CD1c-positive myeloid dendritic cell (primary cell): ENCODE measurements around the gene GMEB2.
"Not testable (repeated sequence)": the region's sequence is repeated elsewhere in the genome, so short reads cannot be mapped to it uniquely, and the experiment has no call there.

Experiments
- DNase-seq: peaks from one replicate; pipeline ENCODE4 v3.0.0-alpha.2; 2016; ENCODE audit errors: extremely low spot score

GMEB2 gene

DNA sequence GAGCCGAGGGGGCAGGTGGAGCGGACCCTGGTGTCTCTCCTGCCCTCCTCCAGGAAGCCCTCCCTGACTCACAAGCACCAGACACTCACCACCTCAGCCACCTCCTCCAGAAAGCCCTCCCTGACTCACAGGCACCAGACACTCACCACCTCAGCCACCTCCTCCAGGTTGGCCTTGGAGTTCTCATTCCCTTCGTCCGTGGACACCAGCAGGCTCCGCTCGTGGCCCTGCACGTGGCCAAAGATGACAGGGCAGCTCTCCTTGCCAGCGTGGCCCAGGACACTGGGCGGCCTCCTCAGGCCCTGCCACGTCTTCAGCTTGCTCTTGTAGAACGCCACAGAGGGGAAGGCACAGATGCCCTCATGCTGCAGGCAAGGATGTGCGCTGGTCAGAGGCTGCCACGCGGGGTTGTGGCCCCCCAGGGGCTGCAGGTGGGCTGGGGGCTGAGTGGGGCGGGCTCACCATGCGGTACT lies 66.5 kb downstream of the GMEB2 start:
- DNase-seq, result no peak

DNA sequence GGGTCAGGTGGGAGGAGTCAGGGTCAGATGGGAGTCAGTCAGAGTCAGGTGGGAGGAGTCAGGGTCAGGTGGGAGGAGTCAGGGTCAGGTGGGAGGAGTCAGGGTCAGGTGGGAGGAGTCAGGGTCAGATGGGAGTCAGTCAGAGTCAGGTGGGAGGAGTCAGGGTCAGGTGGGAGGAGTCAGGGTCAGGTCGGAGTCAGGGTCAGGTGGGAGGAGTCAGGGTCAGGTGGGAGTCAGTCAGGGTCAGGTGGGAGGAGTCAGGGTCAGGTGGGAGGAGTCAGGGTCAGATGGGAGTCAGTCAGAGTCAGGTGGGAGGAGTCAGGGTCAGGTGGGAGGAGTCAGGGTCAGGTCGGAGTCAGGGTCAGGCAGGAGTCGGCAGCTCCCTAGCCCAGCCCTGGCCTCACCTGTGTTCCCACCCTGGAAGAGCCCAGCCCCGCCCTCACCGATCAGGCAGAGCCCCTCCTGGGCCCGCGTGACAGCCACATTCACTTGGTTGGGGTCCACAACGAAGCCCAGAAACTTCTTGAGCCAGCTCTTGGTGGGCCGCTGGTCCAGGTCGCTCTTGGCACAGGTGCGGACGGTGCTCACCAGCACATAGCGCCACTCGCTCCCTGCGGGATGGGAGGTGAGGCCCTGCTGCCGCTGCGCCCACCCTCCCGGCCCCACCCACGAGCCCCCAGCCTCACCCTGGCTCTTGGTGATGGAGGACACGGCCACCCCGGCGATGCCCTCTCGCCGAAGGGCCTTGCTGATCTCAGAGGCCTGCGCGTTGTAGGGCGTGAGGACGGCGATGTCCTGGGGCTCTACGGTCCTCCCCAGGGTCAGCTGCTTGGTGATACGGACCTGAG lies 67.2 kb downstream of the GMEB2 start:
- DNase-seq, result not testable (repeated sequence)

DNA sequence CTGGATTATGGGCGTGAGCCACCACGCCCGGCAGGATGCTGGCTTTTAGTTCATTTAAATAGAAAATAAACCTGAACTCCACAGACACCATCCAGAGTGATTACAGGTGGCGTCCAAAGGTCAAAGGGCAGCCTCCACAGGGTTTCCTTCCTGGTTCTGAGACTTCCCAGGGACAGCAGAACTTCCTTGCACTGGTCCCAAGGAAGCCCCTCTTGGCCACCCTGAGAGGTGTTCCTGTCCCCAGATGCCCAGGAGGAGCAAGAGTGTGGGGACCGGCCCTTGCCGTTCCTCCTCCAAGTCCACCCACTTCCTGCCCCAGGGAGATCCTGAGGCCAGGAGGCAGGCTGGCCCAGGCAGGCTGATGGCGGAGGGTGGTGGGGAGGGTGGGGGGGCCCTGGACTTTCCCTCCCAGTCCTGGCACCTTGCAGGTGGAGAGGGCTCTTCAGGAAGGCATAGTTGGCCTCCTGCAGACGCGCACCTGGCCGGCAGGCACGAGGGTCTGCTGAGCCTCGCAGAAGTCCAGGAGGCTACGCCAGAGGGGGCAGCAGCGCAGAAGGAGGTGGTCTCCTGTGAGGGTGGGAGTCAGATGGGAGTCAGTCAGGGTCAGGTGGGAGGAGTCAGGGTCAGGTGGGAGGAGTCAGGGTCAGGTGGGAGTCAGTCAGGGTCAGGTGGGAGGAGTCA lies 68.0 kb downstream of the GMEB2 start:
- DNase-seq, result no peak

DNA sequence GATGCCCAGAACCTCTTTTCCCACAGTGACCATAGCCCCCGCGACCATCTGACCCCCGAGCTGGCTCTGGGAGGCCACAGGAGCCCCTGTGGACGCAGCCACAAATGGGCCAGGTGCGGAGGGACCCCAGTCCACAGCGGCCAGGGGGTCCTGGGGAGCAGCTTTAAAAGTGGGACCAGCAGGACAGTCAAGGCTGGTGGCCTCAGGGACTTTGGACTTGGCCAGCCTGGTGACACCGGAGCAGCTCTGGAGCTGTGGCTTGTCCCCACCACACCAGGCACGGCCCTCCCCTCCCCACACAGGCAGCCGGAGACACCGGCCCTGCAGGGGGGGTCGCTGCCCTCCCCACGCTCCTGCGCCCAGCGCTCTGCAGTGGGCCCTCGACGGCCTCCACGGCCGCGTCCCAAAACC lies 69.4 kb downstream of the GMEB2 start:
- DNase-seq, result no peak

DNA sequence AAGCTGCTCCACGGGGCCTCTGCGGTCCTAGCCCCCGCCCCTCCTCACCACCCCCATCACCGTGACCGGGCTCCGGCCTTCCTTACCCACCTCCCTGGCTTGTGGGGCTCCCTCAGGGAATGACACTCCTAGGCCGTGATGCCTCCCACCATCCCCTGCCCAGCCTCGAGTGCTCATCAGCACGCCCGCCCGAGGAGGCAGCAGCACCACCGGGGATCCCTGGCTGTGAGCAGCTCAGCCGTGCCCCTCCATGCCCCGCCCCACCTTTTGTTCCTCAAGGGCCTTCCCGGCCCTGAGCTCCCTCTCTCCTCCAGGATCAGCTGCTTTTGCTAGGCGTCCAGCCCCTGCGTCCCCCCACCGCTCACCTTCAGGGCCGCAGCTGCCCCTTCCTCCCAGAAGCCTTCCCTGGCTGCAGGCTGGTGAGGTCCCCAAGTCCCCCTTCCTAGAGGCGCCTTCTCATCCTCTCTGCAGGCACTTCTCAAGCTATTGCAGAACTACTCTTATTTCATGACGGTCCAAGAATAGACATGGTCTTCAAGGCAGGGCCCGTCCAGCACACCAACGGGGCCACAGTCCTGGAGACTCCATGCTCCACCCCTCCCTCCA lies 69.9 kb downstream of the GMEB2 start:
- no peak for DNase-seq

DNA sequence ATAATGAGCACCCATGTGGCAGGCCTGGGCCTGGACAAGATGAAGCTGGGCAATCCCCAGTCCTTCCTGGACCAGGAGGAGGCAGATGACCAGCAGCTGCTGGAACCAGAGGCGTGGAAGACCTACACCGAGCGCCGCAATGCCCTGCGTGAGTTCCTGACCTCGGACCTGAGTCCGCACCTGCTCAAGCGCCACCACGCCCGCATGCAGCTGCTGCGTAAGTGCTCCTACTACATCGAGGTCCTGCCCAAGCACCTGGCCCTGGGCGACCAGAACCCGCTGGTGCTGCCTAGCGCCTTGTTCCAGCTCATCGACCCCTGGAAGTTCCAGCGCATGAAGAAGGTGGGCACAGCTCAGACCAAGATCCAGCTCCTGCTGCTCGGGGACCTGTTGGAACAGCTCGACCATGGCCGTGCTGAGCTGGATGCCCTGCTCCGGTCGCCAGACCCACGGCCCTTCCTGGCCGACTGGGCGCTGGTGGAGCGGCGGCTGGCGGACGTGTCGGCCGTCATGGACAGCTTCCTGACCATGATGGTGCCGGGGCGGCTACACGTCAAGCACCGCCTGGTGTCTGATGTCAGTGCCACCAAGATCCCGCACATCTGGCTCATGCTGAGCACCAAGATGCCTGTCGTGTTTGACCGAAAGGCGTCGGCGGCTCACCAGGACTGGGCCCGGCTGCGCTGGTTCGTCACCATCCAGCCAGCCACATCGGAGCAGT lies 71.1 kb downstream of the GMEB2 start:
- no peak for DNase-seq

DNA sequence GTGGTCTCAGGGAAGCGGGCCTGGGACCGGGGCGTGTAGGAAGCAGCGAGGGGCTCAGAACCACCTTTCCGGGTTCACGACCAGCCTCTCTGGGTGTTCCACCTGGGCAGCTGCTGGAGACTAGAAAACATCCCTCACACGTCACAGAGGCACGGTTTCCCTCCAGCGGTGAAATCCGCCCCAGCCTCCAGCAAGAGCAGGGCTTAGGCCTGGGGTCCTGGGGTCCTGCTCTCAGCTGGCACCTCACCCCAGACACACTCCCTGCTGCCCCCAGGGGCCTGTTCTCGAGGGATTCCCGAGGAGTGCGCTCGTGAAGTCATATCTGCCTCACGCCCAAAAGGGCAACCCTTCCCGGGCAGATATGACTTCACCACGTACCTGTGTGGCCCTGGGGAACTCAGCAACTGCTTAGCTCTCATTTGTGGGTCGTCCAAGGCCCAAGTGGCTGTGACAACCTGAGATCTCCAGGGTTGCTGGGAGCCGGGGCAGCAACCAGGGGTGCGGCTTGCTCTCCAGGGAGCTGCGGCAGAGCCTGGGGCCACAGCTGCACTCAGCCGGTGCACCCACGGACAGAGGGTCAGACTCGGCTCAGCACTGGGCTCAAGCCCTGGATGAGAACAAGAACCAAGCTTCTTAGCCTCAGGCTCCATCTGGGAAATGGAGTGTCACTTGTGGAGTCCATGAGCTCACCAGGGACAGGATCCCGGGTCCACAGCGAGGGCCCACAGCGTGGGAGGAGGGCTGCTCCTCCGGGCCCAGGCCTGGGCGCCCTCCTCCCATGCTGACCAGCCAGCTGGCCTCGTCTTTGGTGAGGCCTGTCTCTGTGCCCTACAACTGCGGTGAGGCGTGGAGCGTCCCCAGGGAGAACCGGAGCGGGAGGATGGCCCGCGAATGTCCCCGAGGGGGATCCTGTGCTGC lies 72.3 kb downstream of the GMEB2 start:
- DNase-seq, result no peak

DNA sequence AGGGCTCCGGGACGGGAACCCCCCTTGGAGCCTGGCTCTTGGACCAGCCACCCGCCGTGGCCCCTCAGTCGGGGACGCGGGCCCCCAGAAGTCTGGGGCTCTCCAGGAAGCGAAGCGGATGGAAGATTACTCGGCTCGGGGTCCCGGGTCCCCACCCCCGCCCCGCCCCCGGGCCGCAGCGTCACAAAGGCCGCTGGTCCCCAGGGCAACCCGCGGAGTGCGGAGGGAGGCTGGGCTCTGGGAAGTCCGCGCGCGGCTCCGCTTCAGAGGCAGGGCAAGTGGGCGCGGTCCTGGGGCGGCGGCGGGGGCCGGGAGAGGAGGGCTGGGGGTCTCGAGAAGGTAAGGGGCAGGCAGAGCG lies 73.0 kb downstream of the GMEB2 start, which contains the start of gene FNDC11:
TSS of gene FNDC11 (plus strand) at position 227 of the 358 bp plus-strand sequence. CDS start 1,505 bp downstream, outside the sequence.
- peak; percentile 49 for DNase-seq

DNA sequence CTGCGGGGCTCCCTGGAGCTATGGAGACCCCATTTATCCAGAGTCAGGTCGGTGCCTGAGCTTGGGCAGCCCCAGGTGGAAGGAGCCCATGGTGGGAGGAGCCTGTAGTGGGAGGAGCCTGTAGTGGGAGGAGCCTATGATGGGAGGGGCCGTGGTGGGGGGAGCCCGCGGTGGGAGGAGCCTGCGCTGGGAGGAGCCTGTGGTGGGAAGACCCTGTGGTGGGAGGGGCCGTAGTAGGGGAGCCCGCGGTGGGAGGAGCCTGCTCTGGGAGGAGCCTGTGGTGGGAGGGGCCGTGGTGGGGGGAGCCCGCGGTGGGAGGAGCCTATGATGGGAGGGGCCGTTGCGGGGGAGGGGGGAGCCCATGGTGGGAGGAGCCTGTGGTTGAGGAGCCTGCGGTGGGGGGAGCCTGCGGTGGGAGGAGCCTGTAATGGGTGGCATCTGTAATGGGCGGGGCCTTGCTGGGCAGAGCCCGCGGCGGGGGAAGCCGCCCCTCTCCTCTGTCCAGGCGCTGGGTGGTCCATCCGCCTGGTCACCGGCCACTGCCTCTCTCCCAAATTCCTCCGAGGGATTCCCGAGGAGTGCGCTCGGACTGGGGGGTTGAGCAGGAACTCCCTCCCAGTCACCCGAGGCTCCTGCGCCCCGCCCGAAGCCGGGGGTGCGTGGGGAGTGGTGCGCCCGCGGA lies 73.5 kb downstream of the GMEB2 start:
- peak; percentile 75 for DNase-seq

DNA sequence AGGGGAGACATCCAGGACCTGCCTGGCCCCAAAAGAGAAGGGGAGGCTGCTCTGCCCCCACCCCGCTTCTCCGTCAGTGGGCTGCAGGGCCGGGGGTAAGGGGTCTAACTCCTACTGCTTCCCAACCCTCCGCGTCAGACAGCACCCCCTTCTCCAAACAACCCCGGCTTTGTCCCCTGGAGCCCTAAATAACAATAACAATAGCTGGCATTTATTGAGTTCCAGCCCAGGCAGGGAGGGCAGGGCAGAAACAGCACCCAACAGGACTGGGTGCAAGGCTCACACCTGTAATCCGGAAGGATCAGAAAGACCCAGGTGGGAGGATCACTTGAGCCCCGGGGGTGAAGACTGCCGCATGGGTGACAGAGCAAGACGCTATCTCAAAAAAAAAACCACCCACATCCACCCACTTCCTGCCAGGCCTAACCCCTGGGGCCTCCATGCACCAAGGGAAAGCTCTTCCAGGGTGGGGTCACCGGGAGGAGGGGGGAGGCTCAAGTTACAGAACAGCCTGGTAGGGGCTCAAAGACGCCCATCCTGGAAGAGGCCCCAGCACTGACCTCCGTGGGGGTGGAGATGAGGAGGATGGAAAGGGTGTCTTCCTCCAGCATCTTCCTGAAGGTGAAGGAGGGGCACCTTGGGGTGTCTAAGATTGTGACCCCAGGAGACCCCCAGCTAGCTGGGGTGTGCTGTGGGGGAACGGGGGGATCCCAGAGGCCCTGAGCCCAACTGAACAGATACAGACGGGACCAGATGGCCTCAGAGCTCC lies 74.2 kb downstream of the GMEB2 start:
- peak; percentile 32 for DNase-seq

DNA sequence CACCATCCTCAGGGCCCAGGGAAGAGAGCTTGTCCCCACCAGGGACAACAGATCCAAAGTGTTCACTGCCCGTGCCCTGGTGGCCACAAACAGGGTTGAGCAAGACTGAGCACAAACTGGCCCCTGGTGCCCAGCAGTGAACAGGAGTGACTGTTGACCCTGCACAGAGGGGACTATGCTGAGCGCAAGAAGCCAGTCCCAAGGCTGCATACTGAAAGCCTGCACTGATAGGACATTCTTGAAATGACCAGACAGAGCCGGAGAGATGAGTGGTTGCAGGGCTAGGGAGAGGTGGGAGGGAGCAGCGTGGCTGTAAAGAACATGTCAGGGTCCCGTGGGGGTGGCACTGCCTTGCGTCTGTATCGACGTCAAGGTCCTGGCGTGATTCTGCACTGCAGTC lies 75.8 kb downstream of the GMEB2 start:
- DNase-seq, result no peak

DNA sequence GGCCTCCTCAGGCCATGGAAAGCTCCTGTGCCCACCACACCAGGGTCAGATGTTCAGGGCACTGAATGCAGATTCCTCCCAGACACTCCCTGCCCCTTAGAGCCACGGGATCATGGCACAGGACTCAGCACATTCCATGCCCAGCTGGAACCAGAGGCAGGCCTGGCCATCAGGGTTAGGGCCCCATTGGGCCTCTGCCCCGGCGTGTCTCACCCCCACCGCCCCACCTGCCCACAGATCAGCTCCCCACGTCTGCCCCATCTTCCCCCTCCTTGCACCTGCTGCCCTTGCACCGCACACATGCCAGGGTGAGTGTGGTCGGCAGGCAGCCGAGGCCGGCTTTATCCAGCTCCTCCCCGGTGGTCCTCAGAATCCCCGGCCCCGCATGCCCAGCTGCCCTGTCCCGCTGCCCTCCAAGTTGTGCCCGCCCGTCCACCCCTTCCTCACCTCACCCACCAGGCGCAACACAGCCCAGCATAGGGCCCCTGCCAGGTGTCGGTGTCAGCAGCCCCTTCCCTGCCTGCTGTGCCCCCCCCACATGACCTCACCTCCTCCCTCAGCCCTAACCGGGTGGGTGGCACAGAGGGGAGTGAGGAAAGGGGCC lies 77.1 kb downstream of the GMEB2 start:
- DNase-seq, result no peak

DNA sequence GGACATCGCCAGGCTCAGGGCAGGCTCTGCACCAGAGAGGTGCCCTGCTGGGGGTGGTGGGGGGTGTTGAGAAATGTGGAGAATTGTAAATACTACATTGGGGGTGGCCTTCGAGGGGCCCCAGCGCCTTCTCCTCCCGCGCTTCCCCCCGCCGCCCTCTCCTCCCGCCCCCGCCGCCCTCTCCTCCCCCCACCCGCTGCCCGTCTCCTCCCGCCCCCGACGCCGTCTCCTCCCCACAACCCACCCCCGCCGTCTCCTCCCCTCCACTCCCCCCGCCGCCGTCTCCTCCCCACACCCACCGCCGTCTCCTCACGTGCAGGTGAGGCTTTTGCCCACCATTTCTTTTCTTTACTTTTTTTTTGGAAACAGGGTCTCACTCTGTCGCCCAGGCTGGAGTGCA lies 77.9 kb downstream of the GMEB2 start:
- no peak for DNase-seq

DNA sequence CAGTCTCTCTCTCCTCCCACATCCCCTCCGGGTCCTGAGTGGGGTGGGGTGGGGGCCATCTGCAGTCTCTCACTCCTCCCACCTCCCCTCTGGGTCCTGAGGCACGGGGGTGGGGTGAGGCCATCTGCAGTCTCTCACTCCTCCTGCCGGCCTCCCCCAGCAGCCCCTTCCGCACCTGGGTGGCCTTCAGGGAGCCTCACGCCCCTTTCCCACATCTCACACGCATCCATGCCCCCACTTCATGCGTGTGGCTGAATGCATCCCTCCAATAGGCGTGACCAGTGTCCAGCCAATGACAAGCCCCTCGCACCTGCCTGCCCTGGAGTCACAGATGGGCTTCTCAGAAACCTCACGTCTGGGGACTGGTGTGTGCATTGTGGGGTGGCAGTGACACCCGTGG lies 78.4 kb downstream of the GMEB2 start:
- DNase-seq, result no peak

DNA sequence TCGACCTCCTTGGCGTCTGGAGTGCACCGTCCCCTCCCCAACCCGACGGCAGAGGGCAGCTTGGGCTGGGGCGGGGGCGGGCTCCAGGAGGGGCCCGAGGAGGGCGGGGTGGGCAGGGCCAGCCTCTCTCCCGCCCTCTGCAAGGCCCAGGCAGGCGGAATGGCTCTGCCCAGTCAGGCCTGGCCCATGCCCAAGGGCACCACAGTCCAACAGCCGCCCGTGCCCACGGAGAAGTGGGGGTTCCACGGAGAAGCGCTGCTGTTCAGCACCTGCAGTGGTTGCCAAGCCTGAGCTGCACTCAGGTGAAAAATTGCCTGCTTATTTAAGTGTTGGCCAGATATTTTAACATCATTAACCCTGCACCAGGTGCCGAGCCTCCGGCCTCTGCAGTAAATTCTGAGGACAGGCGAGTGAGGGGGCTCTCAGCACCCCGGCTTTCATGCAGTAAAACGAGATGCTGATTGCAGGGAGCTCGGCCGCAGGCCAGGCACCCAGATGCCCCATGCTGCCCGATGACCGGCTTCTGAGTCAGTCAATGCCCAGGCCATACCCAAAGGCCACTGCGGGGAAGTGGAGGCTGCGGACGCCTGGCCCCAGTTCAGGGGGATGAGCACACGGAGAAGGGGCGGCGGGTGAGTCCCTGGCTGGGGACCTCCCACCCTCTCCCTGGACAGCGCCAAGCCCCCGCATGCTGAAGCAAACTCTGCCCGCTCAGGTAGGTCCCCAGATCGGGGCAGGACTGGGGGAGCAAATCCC lies 79.0 kb downstream of the GMEB2 start, which contains the start of gene SRMS:
TSS of gene SRMS (minus strand) at position 25 of the 756 bp plus-strand sequence. CDS start 286 bp downstream, outside the sequence.
- DNase-seq, result no peak

DNA sequence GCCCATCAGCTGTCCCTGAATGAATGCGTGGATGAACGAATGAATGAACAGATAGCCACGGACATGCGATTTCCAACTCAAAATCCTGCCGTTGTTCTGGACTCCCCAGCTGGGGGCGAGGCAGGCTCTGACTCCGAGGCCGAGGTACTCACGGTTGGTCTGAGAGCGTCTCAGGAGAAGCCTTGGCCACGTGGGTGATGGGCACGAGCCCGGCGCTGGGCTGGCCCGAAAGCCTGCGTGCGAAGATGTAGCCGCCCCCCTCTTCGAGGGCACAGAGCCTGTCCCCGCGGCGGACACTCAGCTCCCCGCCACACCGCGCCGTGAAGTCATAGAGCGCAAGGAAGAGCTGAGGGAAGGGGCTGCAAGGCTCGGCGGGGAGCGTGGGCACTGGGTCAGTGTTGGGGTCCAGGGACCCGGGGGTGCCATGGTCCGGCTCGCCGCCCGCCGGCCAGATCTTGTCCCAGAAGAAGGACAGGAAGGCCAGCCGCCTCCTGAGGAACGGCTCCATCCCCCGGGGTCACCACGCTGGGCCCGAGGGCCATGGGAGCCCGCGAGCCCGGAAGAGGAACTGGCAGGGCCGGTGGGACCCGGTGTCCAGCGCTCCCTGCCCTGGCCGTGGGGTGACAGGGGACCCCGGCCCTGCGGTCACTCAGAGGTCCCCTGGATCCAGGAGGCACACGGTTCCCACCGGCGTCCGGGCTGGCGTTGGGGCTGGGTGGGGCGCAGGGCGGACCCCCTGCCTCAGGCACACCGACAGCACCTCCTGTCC lies 79.8 kb downstream of the GMEB2 start:
- no peak for DNase-seq

DNA sequence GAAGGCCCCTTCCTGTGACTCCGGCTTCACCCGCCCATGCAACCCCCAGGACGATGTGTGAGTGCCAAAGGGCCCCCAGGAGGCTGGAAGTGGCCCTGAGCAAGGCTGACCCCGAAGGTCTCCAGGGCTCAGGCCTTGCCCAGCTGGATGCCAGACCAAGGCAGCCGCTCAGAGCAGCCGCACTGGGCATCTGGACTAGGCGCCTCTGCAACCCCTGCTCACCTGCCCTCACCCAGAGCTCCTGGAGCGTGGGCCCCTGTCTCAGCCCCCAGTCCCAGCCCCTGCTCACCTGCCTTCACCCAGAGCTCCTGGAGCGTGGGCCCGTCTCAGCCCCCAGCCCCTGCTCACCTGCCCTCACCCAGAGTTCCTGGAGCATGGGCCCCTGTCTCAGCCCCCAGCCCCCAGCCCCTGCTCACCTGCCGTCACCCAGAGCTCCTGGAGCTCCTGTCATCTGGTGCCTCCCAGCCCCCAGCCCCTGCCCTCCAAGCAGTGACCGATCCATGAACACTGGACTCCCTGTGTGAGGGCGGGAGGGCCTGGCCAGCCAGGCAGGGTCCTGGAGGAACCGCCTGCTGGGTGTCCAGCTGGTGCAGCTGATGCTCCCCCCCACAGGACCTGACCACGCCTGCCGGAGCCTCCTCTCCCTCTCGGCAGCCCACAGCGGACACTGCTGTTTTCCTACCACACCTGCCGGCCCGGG lies 80.5 kb downstream of the GMEB2 start:
- DNase-seq, result no peak
